Suppressor macrophage treated with lipopolysaccharide for 4 hours (primary cell): ENCODE measurements around the gene CENPU.
A peak's percentile ranks its signal among the peaks of the same experiment; 100 is the strongest.
"Not testable (repeated sequence)": the region's sequence is repeated elsewhere in the genome, so short reads cannot be mapped to it uniquely, and the experiment has no call there.

ENCODE experiments used
- DNase-seq: peaks from one replicate; pipeline ENCODE4 v3.0.0-alpha.2; 2020

CENPU gene

DNA sequence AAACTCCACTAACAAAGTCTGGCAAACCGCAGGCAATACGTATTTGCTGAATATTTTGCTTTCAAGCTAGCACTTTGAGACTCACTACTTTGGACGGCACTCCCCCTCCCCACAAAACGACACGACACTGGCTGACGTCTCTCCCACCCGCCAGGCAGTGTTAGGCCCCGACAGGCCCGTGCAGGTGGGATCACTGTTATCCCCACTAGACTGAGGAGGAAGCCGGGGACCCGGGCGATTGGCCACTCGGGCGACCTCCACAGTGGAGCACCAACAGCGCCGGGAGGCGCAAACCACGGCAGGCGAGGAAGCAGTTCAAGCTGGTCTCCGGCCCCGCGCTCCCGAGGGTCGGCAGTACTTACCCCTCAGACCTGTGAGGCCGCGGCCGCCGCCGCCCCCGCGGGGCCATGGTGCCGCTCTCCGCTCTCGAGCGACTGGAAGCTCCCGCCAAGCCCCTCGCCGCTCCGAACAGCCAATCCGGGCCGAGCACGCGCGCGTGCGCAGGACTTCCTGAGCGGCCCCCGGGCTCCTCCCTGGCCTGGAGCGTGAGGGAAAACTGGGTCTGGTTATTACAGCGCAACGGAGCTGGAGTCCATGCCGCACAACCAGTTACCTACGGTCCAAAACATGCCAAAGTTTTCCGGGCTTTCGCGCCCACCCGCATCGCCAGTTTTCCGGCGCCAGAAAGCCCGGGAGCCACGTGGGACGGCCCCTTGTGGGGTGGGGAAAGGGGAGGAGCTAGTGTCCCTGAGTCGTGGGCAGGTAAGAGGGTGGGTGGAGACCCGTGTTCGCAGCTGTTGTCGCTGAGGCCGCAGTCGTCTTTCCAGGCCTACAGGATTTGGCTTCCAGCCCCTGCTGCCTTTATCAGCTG lies at the start of gene CENPU:
Gene CENPU, minus strand, starts transcription at position 443 of the 871 bp plus-strand sequence. Its CDS starts 34 bp downstream, at position 409.
- DNase-seq: peak; percentile 96

- no peak for DNase-seq
Measured at GRCh38 chr4:184782731-184783373, 49.0 kb upstream of the CENPU start.

DNA sequence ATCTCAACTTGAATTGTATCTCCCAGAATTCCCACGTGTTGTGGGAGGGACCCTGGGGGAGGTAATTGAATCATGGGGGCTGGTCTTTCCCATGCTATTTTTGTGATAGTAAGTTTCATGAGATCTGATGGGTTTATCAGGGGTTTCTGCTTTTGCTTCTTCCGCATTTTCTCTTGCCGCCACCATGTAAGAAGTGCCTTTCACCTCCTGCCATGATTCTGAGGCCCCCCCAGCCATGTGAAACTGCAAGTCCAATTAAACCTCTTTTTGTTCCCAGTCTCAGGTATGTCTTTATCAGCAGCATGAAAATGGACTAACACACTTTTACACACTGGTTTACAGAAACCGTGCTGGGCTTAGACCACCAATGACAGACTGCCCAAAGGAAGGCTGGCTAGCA lies 45.3 kb upstream of the CENPU start:
- DNase-seq: not testable (repeated sequence)

GRCh38 chr4:184778325-184778724 lies 44.4 kb upstream of the CENPU start:
- DNase-seq: no peak

DNA sequence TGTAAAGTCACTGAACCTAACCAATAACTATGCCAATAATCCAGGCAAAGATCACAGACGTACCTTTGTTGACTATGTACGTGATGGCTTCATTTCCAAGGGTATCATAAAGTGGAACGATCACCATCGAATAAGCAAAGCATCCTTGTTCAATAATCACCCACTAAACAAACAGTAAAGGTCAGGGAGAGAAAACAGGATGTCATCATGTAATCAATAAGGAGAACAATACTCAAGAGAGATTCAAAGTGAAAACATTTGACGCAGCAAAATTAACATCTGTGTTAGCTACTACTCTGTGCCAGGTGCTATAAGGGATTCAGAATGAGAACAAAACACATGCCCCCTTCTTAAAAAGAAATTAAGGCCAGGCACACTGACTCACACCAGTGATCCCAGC lies 42.9 kb upstream of the CENPU start:
- no peak for DNase-seq

DNA sequence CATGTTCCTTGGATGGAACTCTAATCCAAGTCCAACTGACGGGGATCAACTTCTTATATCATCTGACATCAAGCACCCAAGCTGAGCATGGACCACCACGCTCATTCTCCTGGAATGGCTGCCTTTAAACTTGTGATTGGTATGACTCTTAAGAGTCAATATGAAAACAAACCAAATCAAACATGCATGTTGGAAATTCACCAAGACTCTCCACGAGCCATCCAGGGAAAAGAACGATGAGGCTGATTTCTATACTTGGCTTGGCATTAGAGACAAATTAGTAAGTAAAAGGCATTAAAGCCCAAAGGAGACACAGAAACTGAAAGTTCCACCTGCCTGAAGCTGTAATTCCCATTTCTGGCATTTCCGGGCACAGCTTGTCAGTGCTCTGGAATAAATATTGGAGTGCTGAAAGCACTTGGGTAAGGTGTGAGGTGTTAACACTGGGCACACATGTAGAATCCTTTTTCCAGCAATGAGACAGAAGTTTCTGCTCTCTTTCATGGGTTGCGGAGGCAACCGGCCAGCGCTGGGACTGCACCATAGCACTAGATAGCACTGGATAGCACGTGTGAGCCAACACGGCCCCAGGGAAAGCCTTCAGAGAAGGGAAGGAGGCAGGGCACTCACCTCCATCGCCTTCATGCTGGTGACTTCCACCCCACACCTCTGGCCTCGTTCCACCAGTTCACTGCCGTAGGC lies 42.1 kb upstream of the CENPU start:
- no peak for DNase-seq

DNA sequence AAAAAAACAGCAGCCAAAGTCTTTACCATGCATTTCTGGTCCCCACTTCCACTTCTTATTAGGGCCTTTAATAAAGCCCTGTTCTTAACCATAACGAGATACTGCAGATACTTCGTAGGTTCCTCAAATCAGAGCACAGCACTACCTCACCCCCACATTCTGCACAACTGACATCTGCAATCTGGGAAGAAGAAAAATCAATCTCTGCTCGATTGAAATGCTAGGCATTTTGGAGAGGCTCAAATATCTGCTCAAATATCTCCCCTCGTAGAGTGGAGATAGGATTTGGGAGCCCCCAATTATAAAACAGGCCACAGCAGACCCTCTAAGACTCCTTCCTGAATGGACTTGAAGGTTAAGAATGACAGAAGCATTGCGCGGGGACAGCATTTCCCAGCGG lies 40.3 kb upstream of the CENPU start:
- DNase-seq: no peak

GRCh38 chr4:184771416-184771815 lies 37.5 kb upstream of the CENPU start:
- DNase-seq: no peak

GRCh38 chr4:184769141-184769765 lies 35.4 kb upstream of the CENPU start:
- DNase-seq: no peak

- DNase-seq: no peak
Measured at GRCh38 chr4:184768296-184768695, 34.4 kb upstream of the CENPU start.

GRCh38 chr4:184766446-184766845 lies 32.5 kb upstream of the CENPU start:
- DNase-seq: no peak

DNA sequence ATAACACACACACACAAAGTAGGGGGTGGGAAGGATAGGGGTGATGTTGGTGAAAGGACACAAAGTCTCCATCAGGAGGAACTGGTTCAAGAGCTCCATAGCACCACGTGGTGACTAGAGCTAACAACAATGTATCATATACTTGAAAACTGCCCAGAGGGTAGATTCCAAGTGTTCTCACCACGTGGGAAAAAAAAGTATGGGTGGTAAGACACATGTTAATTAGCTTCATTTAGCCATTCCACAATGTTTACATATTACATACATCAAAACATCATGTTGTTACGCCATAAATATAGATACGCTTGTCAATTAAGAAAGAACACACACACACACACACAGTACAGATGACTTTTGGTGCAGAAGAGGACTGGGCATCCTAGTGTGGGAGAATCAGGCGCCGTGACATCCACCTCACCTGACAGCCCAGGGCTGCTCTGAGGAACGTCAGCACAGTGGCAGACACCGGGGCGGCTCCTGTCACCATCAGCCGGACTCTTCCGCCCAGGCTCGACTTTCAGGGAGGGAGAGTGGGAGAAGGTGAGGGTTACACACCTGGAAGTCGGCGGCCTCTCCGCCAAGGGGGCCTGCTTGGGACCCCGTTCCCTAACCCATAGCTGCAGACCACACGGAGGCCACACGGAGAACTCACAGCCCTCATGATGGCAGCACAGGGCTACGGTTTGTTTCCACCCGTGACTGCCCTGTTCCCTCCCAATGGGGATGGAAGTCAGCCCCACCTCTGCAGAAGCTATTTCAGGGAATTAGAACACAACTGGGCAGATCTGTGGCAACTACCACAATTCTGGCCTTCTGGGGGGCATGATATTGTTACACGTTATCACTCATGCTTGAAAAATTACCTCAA lies 31.8 kb upstream of the CENPU start:
- DNase-seq: no peak

DNA sequence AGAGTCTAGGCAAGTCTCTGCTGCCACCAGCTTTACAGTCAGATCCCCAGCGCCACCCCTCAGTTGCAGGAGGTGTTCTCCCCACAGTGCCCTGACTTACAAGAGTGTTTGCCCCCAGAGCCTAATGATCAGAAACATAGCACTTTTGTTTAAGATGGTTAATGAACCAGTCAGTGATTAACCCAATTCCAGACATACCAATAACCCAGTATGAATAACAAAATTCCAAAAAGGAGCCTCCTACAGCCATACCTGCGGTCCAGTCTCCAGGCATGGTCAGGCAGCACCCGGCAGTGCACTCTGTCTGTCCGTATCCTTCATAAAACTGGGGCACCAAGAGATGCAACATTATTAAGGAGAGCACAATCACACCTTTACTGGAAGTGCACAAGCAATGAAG lies 30.7 kb upstream of the CENPU start:
- no peak for DNase-seq

GRCh38 chr4:184763150-184763780 lies 29.4 kb upstream of the CENPU start:
- no peak for DNase-seq

DNA sequence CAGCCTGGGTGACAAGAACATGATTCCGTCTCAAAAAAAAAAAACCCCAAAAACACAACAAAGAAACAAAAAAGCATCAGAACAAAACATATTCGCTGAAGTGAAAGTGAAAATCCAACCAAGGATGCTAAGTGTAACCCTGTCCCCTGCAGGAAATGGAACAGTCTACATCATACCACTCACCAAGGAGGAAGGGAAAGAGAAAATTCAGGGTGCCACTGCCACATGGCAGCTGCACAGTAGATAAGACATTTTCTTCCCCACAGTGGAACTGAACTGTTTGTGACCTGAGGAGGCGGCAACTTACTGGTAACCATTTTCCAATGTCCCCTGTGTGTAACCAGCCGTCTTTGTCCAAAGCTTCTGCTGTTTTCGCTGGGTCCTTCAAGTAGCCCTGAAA lies 28.2 kb upstream of the CENPU start:
- DNase-seq: peak; percentile 69

DNA sequence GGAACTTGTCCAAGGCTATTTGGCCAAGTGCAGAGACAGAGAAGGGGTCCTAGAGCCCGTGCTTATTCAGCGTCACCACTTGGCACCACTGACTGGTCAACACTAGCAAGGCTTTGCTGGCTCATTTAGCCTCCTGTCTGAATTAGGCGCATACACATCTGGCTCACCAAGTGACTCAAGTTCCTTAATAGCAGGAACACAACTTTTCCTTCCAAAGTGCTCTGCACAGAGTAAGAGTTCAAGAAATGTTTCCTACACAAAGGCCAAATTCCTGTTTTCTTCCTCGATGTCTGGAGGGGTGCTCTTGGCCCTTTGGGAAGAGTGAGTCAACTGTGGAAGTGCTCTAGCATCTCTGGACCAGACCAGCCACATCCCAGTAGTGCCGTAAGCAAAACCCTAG lies 26.8 kb upstream of the CENPU start:
- no peak for DNase-seq

- DNase-seq: no peak
Measured at GRCh38 chr4:184757810-184758209, 23.9 kb upstream of the CENPU start.

GRCh38 chr4:184756399-184756798 lies 22.5 kb upstream of the CENPU start:
- no peak for DNase-seq

GRCh38 chr4:184755278-184755677 lies 21.4 kb upstream of the CENPU start:
- DNase-seq: no peak

DNA sequence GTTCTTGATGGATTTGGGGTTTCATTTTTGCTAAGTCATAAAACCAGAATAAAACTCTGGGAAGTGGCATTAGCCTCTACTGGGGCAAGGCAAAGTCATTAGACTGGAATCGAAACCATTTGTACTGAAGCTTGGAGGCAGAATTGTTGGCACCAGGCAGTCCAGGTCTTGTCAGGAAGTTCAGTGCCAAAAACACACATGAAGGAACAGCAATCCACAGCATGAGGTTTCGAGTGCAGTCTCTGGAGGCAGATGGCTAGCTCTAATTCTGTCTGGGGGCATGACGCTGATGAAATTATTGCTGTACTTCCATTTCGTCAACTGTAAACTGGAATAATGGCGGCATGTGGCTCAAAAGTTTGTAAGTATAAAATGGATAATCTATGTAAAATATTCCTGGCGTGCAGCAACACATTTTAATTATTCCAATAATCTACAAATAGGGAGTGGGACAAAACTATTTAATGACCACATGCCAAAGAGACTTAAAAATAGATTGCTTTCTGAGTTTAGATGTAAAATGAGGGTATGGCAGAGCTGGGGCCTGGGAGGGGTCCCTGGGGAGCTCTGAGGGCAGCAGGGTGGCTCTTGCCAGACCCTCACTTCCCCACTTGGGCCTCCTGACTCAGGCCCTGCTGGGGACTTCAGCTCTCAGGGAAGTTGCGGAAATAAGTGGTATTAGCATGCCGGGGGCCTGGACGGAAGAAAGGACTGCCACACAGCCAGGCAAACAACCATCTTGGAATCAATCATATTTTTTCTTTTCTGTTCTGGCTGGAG lies 18.8 kb upstream of the CENPU start:
- DNase-seq: no peak

DNA sequence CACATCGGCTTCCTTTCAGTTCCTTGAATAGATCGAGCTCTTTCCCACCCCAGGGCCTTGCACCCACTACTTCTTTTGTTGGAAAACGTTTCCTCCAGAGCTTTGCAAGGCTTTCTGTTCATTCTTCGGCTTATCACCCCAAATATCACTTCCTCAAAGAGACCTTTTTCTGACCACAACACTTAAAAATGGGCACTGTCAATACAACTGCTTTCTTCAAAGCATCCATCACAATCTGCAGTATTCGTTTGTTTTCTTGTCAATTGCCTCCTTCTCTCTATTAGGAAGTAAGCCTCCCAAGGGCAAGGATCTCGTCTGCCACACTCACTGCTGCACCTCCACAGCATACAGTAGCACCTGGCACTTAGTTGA lies 17.7 kb upstream of the CENPU start:
- no peak for DNase-seq
